ENCODE results near the gene UBTD2.

The UBTD2 gene

DNA sequence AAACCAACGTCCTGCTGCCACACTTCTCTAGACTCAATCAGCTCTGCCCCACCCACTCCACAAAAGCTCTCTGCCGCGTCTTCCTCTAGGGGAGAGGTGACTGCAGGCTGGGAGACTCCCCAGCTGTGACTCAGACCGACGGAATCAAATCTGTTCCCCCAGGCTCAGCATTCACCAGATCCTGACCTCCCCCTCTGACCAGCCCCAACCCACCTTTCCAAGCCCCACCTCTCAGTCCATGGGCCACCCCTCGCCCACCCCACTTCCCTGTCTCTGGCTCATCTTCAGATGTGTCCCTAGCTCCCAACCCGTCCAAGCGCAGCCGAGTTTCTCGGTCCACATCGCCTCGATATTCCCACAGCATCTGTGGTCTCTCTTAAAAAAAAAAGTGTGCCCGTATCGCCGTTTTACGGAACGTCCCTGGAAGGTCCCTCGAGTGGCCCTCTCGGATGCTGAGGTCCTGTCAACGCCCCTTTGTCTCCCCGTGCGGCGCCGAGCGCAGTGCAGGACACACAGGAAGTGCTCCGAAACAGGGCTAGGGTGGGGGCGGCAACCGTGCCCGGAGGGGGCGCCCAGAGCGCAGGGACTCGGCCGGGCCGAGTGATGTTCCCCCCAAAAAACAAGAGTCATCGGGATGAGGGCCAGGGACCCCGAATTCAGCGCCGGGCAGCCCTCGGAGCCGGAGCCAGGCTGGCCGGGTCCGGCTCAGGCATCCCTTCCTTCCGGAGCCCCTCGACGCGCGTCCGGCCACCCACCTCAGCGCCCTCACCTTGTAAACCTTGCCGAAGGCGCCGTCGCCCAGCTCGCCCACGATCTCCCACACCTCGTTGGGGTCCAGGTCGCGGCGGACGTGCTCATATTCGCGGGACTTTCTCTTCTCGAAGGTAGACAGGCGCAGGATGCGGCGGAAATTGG, 96.2 kb downstream of the UBTD2 start:
- peak overlapping the region; percentile 69 for H3K27ac ChIP-seq
- TF ChIP-seq, protein P1, sequence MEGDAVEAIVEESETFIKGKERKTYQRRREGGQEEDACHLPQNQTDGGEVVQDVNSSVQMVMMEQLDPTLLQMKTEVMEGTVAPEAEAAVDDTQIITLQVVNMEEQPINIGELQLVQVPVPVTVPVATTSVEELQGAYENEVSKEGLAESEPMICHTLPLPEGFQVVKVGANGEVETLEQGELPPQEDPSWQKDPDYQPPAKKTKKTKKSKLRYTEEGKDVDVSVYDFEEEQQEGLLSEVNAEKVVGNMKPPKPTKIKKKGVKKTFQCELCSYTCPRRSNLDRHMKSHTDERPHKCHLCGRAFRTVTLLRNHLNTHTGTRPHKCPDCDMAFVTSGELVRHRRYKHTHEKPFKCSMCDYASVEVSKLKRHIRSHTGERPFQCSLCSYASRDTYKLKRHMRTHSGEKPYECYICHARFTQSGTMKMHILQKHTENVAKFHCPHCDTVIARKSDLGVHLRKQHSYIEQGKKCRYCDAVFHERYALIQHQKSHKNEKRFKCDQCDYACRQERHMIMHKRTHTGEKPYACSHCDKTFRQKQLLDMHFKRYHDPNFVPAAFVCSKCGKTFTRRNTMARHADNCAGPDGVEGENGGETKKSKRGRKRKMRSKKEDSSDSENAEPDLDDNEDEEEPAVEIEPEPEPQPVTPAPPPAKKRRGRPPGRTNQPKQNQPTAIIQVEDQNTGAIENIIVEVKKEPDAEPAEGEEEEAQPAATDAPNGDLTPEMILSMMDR (conservative IDR thresholded peaks at IDR 0.05), result no peak

DNA sequence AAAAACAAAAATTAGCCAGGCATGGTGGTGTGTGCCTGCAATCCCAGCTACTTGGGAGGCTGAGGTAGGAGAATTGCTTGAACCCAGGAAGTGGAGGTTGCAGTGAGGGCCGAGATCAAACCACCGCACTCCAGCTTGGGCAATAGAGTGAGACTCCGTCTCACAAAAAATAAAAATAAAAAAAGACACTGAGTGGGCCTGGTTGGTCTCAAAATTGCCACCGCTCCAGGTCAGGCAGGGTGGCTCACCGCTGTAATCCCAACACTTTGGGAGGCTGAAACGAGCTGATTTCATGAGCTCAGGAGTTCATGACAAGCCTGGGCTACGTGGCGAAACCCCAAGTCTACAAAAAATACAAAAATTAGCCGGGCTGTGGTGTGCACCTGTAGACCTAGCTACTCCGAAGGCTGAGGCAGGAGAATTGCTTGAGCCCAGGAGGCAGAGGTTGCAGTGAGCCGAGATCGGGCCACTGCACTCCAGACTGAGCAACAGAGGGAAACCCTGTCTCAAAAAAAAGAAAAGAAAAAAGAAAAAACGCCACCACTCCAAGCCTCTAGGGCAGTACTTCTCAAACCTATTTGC, 97.4 kb downstream of the UBTD2 start:
- TF ChIP-seq, protein P1 (conservative IDR thresholded peaks at IDR 0.05), result no peak
- H3K27ac ChIP-seq, result no peak overlapping the region

DNA sequence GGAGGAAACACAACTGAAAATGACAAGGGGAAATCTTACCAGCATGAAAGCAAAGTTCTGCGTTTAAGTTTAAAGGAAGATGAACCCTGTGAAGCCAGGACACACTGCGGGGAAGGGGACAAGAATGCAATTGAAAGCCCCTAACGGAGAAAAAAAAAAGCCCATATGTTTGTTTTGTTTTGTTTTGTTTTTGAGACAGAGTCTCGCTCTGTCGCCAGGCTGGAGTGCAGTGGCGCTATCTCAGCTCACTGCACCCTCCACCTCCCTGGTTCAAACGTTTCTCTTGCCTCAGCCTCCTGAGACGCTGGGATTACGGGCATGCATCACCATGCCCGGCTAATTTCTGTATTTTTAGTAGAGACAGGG, 98.5 kb downstream of the UBTD2 start:
- no peak overlapping the region for H3K27ac ChIP-seq

DNA sequence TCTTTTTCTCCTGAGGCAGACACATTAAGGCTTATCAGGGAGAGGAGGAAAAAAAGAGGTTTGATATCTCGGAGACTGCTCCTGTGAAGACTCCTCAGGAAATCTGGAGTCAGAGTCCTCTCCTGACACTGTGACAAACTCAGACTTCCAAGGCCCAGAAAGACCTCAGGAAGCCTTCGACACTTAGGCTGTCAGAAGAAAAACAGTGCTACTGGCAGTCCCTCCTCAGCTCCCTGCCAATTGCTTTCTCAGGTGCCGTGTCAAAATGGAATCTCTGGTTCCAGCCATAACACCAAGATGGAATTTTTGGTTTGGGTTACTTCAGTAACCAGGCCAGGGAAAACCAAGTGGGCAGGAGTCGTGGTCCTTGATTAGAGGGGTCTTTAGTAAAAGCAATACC, 99.7 kb downstream of the UBTD2 start:
- H3K27ac ChIP-seq, result no peak overlapping the region
- TF ChIP-seq, protein P1 (conservative IDR thresholded peaks at IDR 0.05), result no peak

More for the DNA sequence above, 98.5 kb downstream of the UBTD2 start:
- TF ChIP-seq, protein P1 (conservative IDR thresholded peaks at IDR 0.05), result no peak

DNA sequence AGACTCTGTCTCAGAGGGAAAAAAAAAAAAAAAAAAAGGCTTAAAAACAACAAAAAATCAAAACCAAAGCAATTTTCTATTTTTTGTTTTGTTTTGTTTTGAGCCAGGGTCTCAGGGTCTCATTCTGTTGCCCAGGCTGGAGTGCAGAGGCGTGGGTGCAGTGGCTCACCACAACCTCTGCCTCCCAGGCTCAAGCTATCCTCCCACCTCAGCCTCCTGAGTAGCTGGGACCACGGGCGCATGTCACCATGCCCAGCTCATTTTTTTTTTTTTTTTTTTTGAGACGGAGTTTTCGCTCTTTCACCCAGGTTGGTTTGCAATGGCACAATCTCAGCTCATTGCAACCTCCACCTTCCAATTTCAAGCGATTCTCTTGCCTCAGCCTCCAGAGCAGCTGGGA, 101.3 kb downstream of the UBTD2 start:
- no peak overlapping the region for H3K27ac ChIP-seq
- TF ChIP-seq, protein P1 (conservative IDR thresholded peaks at IDR 0.05), result no peak

DNA sequence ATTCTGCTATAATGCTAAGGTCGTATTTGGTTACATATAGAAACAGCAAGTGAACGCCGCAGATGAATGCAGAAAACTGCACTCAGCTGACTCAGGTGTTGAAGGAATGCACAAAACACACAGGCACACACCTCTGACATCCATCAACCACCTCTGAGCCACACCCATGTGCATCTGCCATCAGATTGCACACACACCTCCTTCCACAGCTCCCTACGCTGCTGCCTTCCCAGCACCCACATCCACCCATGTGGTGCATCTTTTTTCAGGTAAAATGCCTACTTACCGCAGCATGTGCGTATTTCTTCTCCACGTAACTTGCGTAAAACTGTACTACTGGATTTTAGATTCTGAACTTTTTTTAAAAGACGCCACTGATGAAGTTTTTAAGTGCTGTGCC, 102.6 kb downstream of the UBTD2 start:
- TF ChIP-seq, protein P1 (conservative IDR thresholded peaks at IDR 0.05), result no peak
- H3K27ac ChIP-seq, result no peak overlapping the region

Data from VCaP (cell line).